PC-3 (cell line): Measurements from ENCODE around the gene SNX8. TPM values are rescaled to one million over a fixed set of nuclear protein-coding genes. Genes with fewer than 3 reads are reported as not detected.
"Not testable (repeated sequence)": the region's sequence is repeated elsewhere in the genome, so short reads cannot be mapped to it uniquely, and the experiment has no call there.

ENCODE experiments used
- ATAC-seq: fragments of 200-7000 bp; cut with Tn5 transposase; 2 replicates; pipeline ENCODE4 v1.9.1; 2020; ENCODE audit warnings: mild to moderate bottlenecking, moderate library complexity
- BruUV-seq: library from RNA; stranded (reverse); fragments of 400-500 nt; replicated peaks from 2 replicates; lab custom pipeline; 2021; lab: Mats Ljungman, UMichigan
- CTCF ChIA-PET: fragments of 300-600 bp; sonication (Branson Sonifier 250); formaldehyde crosslinking; loops from one replicate; lab custom pipeline; 2022; ENCODE audit warnings: antibody characterized with exemption; lab: Charles Lee
- POLR2A ChIA-PET: fragments of 300-600 bp; sonication (Branson Sonifier 250); formaldehyde crosslinking; loops from one replicate; lab custom pipeline; 2022; ENCODE audit warnings: antibody characterized with exemption; ENCODE audit not compliant: unreplicated experiment; lab: Charles Lee
- DNase-seq: peaks from one replicate; pipeline ENCODE4 v3.0.0-alpha.2; 2015
- H2AFZ ChIP-seq: fragments of 300-600 bp; sonication (generic); 2 replicates; pipeline ENCODE4 v1.6.0; 2016; ENCODE audit warnings: antibody characterized with exemption, low read length
- H3F3A ChIP-seq: fragments of 300-600 bp; sonication (generic); one replicate; pipeline ENCODE4 v1.6.0; 2017; ENCODE audit warnings: antibody characterized with exemption, low read length, control low read depth, mild to moderate bottlenecking; ENCODE audit not compliant: unreplicated experiment
- H3K27ac ChIP-seq: fragments of 300-600 bp; sonication (generic); 2 replicates; pipeline ENCODE4 v1.5.1; 2016; ENCODE audit warnings: mild to moderate bottlenecking, low read length
- H3K27me3 ChIP-seq: fragments of 300-600 bp; sonication (generic); 2 replicates; pipeline ENCODE4 v1.6.1; 2016; ENCODE audit warnings: low read length, mixed read lengths
- H3K36me3 ChIP-seq: fragments of 300-600 bp; sonication (generic); 2 replicates; pipeline ENCODE4 v1.6.1; 2016; ENCODE audit warnings: low read depth, mixed run types, low read length, mixed read lengths
- H3K4me1 ChIP-seq: fragments of 300-600 bp; sonication (generic); 2 replicates; pipeline ENCODE4 v1.5.1; 2016; ENCODE audit warnings: low read length; ENCODE audit not compliant: insufficient read depth
- H3K4me2 ChIP-seq: fragments of 300-600 bp; sonication (generic); 2 replicates; pipeline ENCODE4 v1.6.0; 2016; ENCODE audit warnings: low read length
- H3K4me3 ChIP-seq: fragments of 300-600 bp; sonication (generic); 2 replicates; pipeline ENCODE4 v1.5.1; 2016; ENCODE audit warnings: mild to moderate bottlenecking, low read length, mixed read lengths
- H3K79me2 ChIP-seq: fragments of 300-600 bp; sonication (generic); 2 replicates; pipeline ENCODE4 v1.6.1; 2017; ENCODE audit warnings: low read length, mixed read lengths
- H3K9ac ChIP-seq: fragments of 300-600 bp; sonication (generic); 2 replicates; pipeline ENCODE4 v1.6.0; 2016; ENCODE audit warnings: mild to moderate bottlenecking, low read length
- H3K9me2 ChIP-seq: fragments of 300-600 bp; sonication (generic); replicated peaks from 2 replicates; pipeline ENCODE4 v1.6.1; 2016; ENCODE audit warnings: mixed run types, low read length, mixed read lengths
- H3K9me3 ChIP-seq: fragments of 300-600 bp; sonication (generic); 2 replicates; pipeline ENCODE4 v1.6.1; 2016; ENCODE audit warnings: low read length, mixed read lengths
- H4K20me1 ChIP-seq: fragments of 300-600 bp; sonication (generic); 2 replicates; pipeline ENCODE4 v1.6.1; 2016; ENCODE audit warnings: low read length, mixed read lengths
- EZH2 ChIP-seq: fragments of 300-600 bp; sonication (generic); IDR thresholded peaks from one replicate; pipeline ENCODE4 v1.6.1; 2017; ENCODE audit warnings: antibody characterized with exemption, mild to moderate bottlenecking, low read length; ENCODE audit not compliant: unreplicated experiment
- EZH2phosphoT487 ChIP-seq: fragments of 300-600 bp; sonication (generic); IDR thresholded peaks from 2 replicates; pipeline ENCODE4 v1.6.1; 2018; ENCODE audit warnings: mild to moderate bottlenecking, antibody characterized with exemption, low read length, borderline replicate concordance
- intact Hi-C: fragments of 100-400 bp; cut with micrococcal nuclease; formaldehyde crosslinking; loops from 2 replicates; pipeline ENCODE4 v1.9.0; 2023
- total RNA-seq: library from RNA; depleted of rRNA; stranded (reverse); fragments of >200 nt; gene quantifications from 2 replicates; pipeline ENCODE4 v1.2.3, GENCODE V29; 2014
- TF ChIP-seq, protein P1 (sequence below): fragments of 300-600 bp; sonication (generic); conservative IDR thresholded peaks from 2 replicates; pipeline ENCODE4 v1.5.1; 2017; ENCODE audit warnings: antibody characterized with exemption, low read depth, mild to moderate bottlenecking, low read length

The SNX8 gene
- total RNA-seq, 1 experiment from 2014 or later = 12.3 TPM

DNA sequence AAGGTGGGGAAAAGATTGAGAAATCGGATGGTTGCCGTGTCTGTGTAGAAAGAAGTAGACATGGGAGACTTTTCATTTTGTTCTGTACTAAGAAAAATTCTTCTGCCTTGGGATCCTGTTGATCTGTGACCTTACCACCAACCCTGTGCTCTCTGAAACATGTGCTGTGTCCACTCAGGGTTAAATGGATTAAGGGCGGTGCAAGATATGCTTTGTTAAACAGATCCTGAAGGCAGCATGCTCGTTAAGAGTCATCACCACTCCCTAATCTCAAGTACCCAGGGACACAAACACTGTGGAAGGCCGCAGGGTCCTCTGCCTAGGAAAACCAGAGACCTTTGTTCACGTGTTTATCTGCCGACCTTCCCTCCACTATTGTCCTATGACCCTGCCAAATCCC is 10.7 kb downstream of the SNX8 start:
- H3K9me3 ChIP-seq, H3F3A ChIP-seq, H2AFZ ChIP-seq, H3K36me3 ChIP-seq, ATAC-seq, H3K27me3 ChIP-seq, BruUV-seq, CTCF ChIA-PET, POLR2A ChIA-PET, H3K4me3 ChIP-seq, DNase-seq, H3K9ac ChIP-seq, H3K9me2 ChIP-seq, H3K27ac ChIP-seq, intact Hi-C loops, H4K20me1 ChIP-seq, H3K4me2 ChIP-seq: not testable (repeated sequence)
- peaks cover 50% of the 10 kb centered on the region for H3K79me2 ChIP-seq
- H3K4me1 ChIP-seq = peaks cover 12% of the 10 kb centered on the region; the same call in 1 of the 2 replicates

GRCh38 chr7:2302743-2303397 is 11.4 kb downstream of the SNX8 start:
- H3K79me2 ChIP-seq = peaks cover 49% of the 10 kb centered on the region
- intact Hi-C loops = not testable (repeated sequence)

DNA sequence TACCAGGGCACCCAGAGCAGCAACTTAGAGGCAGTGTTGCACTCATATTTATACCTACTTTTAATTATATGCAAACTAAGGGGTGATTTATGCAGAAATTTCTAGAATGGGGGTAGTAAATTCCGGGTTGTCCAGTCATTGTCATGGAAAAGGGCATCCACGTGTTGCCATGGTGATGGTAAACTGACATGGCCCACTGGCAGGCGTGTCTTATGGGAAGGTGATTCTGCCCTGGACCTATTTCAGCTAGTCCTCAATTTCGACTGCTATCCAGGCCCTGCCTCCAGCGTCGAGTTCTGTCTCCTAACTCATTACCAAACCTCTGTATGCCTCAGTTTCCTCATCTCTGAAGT is 12.8 kb downstream of the SNX8 start:
- peaks cover 6% of the 10 kb centered on the region; the same call in 1 of the 2 replicates for H3K4me1 ChIP-seq
- ChIA-PET CTCF (no interaction called here), POLR2A (no interaction called here)
- no peak overlapping the region for H3K27ac ChIP-seq
- H3K36me3 ChIP-seq = no peaks in the 10 kb centered on the region
- H3K9me3 ChIP-seq = no peaks in the 10 kb centered on the region
- no peak overlapping the region for H3K4me2 ChIP-seq
- DNase-seq (no peak), ATAC-seq (no peak)
- intact Hi-C loops = no loop called here
- no peaks in the 10 kb centered on the region for H3K9me2 ChIP-seq
- BruUV-seq = no TSS peak
- TF ChIP-seq EZH2phosphoT487 = no peak
- TF ChIP-seq, protein P1, sequence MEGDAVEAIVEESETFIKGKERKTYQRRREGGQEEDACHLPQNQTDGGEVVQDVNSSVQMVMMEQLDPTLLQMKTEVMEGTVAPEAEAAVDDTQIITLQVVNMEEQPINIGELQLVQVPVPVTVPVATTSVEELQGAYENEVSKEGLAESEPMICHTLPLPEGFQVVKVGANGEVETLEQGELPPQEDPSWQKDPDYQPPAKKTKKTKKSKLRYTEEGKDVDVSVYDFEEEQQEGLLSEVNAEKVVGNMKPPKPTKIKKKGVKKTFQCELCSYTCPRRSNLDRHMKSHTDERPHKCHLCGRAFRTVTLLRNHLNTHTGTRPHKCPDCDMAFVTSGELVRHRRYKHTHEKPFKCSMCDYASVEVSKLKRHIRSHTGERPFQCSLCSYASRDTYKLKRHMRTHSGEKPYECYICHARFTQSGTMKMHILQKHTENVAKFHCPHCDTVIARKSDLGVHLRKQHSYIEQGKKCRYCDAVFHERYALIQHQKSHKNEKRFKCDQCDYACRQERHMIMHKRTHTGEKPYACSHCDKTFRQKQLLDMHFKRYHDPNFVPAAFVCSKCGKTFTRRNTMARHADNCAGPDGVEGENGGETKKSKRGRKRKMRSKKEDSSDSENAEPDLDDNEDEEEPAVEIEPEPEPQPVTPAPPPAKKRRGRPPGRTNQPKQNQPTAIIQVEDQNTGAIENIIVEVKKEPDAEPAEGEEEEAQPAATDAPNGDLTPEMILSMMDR = no peak
- TF ChIP-seq EZH2 = no peak
- no peak overlapping the region for H2AFZ ChIP-seq
- no peaks in the 10 kb centered on the region for H3K27me3 ChIP-seq
- no peaks in the 10 kb centered on the region for H3F3A ChIP-seq
- no peak overlapping the region for H3K9ac ChIP-seq
- H3K4me3 ChIP-seq = no peak overlapping the region
- no peaks in the 10 kb centered on the region for H4K20me1 ChIP-seq
- H3K79me2 ChIP-seq = peaks cover 36% of the 10 kb centered on the region

More at GRCh38 chr7:2302743-2303397, 11.4 kb downstream of the SNX8 start:
- H3K36me3 ChIP-seq, H3K9me3 ChIP-seq, DNase-seq, H2AFZ ChIP-seq, POLR2A ChIA-PET, H3F3A ChIP-seq, H4K20me1 ChIP-seq, H3K4me2 ChIP-seq, H3K4me3 ChIP-seq, ATAC-seq, BruUV-seq, H3K27ac ChIP-seq, H3K27me3 ChIP-seq, H3K9ac ChIP-seq, H3K9me2 ChIP-seq, CTCF ChIA-PET: not testable (repeated sequence)
- H3K4me1 ChIP-seq = peaks cover 12% of the 10 kb centered on the region; the same call in 1 of the 2 replicates
